HG02884 (cell line): Measurements from ENCODE around the gene CREG2.
"Not testable (repeated sequence)": the region's sequence is repeated elsewhere in the genome, so short reads cannot be mapped to it uniquely, and the experiment has no call there.

Experiments used
- ATAC-seq: cut with Tn5 transposase; IDR thresholded peaks from one replicate; pipeline ENCODE4 v1.9.1; 2021; ENCODE audit warnings: mild to moderate bottlenecking, moderate library complexity; ENCODE audit not compliant: unreplicated experiment

CREG2 gene

GRCh38 chr2:101375653-101376052, 11.7 kb downstream of the CREG2 start:
- ATAC-seq = no peak

- ATAC-seq = no peak
These were observed 12.3 kb downstream of the CREG2 start for GRCh38 chr2:101374821-101375561.

- no peak for ATAC-seq
These were observed 14.5 kb downstream of the CREG2 start for GRCh38 chr2:101372792-101373191.

GRCh38 chr2:101371636-101372035, 15.7 kb downstream of the CREG2 start:
- no peak for ATAC-seq

GRCh38 chr2:101369100-101369499, 18.2 kb downstream of the CREG2 start:
- no peak for ATAC-seq

GRCh38 chr2:101368376-101368775, 18.9 kb downstream of the CREG2 start:
- ATAC-seq = no peak

- no peak for ATAC-seq
These were observed 19.8 kb downstream of the CREG2 start for GRCh38 chr2:101367508-101367907.

- ATAC-seq = no peak
These were observed 22.4 kb downstream of the CREG2 start for GRCh38 chr2:101364878-101365277.

GRCh38 chr2:101362777-101363176, 24.5 kb downstream of the CREG2 start:
- no peak for ATAC-seq

GRCh38 chr2:101362316-101362715, 25.0 kb downstream of the CREG2 start:
- ATAC-seq = no peak

GRCh38 chr2:101361522-101361921, 25.8 kb downstream of the CREG2 start:
- ATAC-seq = no peak

GRCh38 chr2:101361121-101361520, 26.2 kb downstream of the CREG2 start:
- ATAC-seq = no peak

GRCh38 chr2:101360232-101360631, 27.1 kb downstream of the CREG2 start:
- ATAC-seq = no peak

GRCh38 chr2:101359410-101359954, 27.8 kb downstream of the CREG2 start:
- no peak for ATAC-seq

GRCh38 chr2:101357376-101357775, 29.9 kb downstream of the CREG2 start:
- ATAC-seq = no peak

- ATAC-seq = no peak
These were observed 30.8 kb downstream of the CREG2 start for GRCh38 chr2:101356521-101356920.

- no peak for ATAC-seq
These were observed 31.2 kb downstream of the CREG2 start for GRCh38 chr2:101356055-101356454.

GRCh38 chr2:101355401-101356054, 31.8 kb downstream of the CREG2 start:
- no peak for ATAC-seq

GRCh38 chr2:101354420-101355311, 32.6 kb downstream of the CREG2 start:
- ATAC-seq = no peak

- not testable (repeated sequence) for ATAC-seq
These were observed 34.7 kb downstream of the CREG2 start for GRCh38 chr2:101352631-101353030.

GRCh38 chr2:101351207-101351606, 36.1 kb downstream of the CREG2 start:
- no peak for ATAC-seq
